HL-60 (cell line): Measurements from ENCODE around the gene ALKBH8.
A peak's percentile ranks its signal among the peaks of the same experiment; 100 is the strongest.
"Not testable (repeated sequence)": the region's sequence is repeated elsewhere in the genome, so short reads cannot be mapped to it uniquely, and the experiment has no call there.

Experiments used
- DNase-seq, 2 experiments: peaks; one replicate each; pipeline ENCODE4 v3.0.0-alpha.2; 2010 to 2020; ENCODE audit warnings: low read depth in 1 of 2, low spot score in 1 of 2
- H3K27ac ChIP-seq: fragments of 250-450 bp; sonication (Bioruptor Pico); replicated peaks from 2 replicates; pipeline ENCODE4 v1.5.1; 2020; ENCODE audit warnings: mild to moderate bottlenecking, moderate library complexity
- H3K27me3 ChIP-seq: fragments of 250-450 bp; sonication (Bioruptor Pico); 2 replicates; pipeline ENCODE4 v1.5.1; 2021; ENCODE audit warnings: mild to moderate bottlenecking, moderate library complexity; ENCODE audit not compliant: insufficient read depth, poor library complexity, severe bottlenecking
- H3K4me3 ChIP-seq: replicated peaks from 2 replicates; pipeline ENCODE4 v1.5.1; 2011; ENCODE audit warnings: mild to moderate bottlenecking, control low read depth, low read length; ENCODE audit not compliant: insufficient read depth
- CTCF ChIP-seq: IDR thresholded peaks from one replicate; pipeline ENCODE4 v1.5.1; 2011; ENCODE audit warnings: low read length, control low read depth, inconsistent platforms; ENCODE audit not compliant: insufficient read depth
- GABPA ChIP-seq: IDR thresholded peaks from 2 replicates; pipeline ENCODE4 v1.6.1; 2012; ENCODE audit warnings: low read depth
- POLR2AphosphoS5 ChIP-seq: IDR thresholded peaks from 2 replicates; pipeline ENCODE4 v1.6.1; 2012; ENCODE audit warnings: low read depth
- REST ChIP-seq: IDR thresholded peaks from 2 replicates; pipeline ENCODE4 v1.6.1; 2012; ENCODE audit warnings: low read depth; ENCODE audit not compliant: insufficient replicate concordance
- SPI1 ChIP-seq: IDR thresholded peaks from 2 replicates; pipeline ENCODE4 v1.6.1; 2012; ENCODE audit warnings: low read depth, mild to moderate bottlenecking, borderline replicate concordance

Gene ALKBH8

GRCh38 chr11:107566569-107566968 lies 1.0 kb upstream of the ALKBH8 start:
- TF ChIP-seq SPI1: no peak
- TF ChIP-seq GABPA: no peak
- no peak for TF ChIP-seq REST
- TF ChIP-seq CTCF: no peak
- TF ChIP-seq POLR2AphosphoS5: no peak
- no peaks in the 10 kb centered on the region for H3K27me3 ChIP-seq
- H3K27ac ChIP-seq: no peak overlapping the region
- no peak overlapping the region for H3K4me3 ChIP-seq
- no peak for DNase-seq

GRCh38 chr11:107565955-107566501 lies 493 bp upstream of the ALKBH8 start:
- Histone ChIP-seq H3K27ac (peak overlapping the region; percentile 84), H3K4me3 (peak overlapping the region; percentile 55)
- DNase-seq, H3K27me3 ChIP-seq: not testable (repeated sequence)

GRCh38 chr11:107564877-107565218 lies 687 bp downstream of the ALKBH8 start:
- TF ChIP-seq POLR2AphosphoS5: no peak
- no peak for TF ChIP-seq GABPA
- no peak for TF ChIP-seq REST
- no peak for TF ChIP-seq SPI1
- no peak for TF ChIP-seq CTCF
- H3K27me3 ChIP-seq: no peaks in the 10 kb centered on the region
- DNase-seq: no peak
- H3K27ac ChIP-seq: peak overlapping the region; percentile 84
- H3K4me3 ChIP-seq: peak overlapping the region; percentile 55

- no peak for TF ChIP-seq POLR2AphosphoS5
- peak; percentile 24 for TF ChIP-seq CTCF
- no peak overlapping the region for H3K4me3 ChIP-seq
- DNase-seq: peak; percentile 46 to 47
- no peak overlapping the region for H3K27ac ChIP-seq
- H3K27me3 ChIP-seq: no peaks in the 10 kb centered on the region
Observed at GRCh38 chr11:107563702-107564101, 1.8 kb downstream of the ALKBH8 start.
